ENCODE data around the gene WFIKKN2.

WFIKKN2 gene

DNA sequence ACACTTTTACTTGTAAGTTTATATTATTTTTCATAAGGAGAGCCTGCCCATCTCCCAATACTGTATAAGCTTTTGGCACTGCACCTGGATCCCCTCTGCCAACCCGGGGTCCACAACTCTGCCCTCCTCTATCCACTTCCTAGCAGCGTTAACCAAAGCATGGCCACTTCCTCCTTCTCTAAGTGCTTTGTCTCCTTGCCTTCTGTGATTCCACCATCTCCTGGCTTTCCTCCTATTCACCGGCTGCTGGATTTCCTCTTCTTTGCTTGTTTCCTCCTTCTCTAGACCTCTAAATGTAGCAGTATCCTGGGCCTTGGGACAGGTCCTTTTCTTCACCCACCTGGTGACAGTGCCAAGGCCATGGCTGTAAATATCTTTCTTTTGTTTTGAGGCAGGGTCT, 20.0 kb upstream of the WFIKKN2 start:
- H3K27ac ChIP-seq (ENCODE audit: low read depth, low read length) = no peak overlapping the region
- WGBS = 90% methylated on average over 3 of the region's 3 CpGs
- no peak overlapping the region for H3K4me3 ChIP-seq (ENCODE audit: low read length)
- H3K9ac ChIP-seq (ENCODE audit: low read depth, low read length) = no peak overlapping the region
- no peaks in the 10 kb centered on the region for H3K27me3 ChIP-seq (ENCODE audit: insufficient read depth, low read length)
- no peaks in the 10 kb centered on the region for H3K36me3 ChIP-seq (ENCODE audit: insufficient read depth, low read length)
- no peaks in the 10 kb centered on the region for H3K9me3 ChIP-seq (ENCODE audit: insufficient read depth, low read depth, low read length)
- H3K4me1 ChIP-seq (ENCODE audit: insufficient read depth, low read length) = peaks cover 10% of the 10 kb centered on the region; the same call in 1 of the 2 replicates

DNA sequence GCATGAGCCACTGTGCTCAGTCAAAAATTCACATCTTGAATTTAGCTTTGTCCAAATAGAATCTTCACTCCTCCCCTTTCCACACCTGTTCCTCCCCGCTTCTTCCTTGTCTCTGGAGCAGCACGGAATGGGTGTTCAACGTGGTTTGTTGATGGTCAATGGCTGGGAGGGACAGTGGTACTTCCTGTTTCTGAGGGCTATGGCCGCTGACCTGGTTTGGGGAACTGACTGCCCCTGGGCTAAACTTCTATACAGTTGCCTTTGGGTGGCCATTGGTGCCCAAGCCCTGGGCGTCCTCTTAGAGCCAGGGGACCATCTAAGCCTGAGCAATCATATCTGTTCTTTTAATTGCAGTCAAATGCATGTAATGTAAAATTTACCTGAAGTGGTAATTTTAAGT, 19.1 kb upstream of the WFIKKN2 start:
- Histone ChIP-seq H3K27ac (ENCODE audit: low read depth, low read length) (no peak overlapping the region), H3K9me3 (ENCODE audit: insufficient read depth, low read depth, low read length) (no peaks in the 10 kb centered on the region), H3K27me3 (ENCODE audit: insufficient read depth, low read length) (no peaks in the 10 kb centered on the region), H3K4me1 (ENCODE audit: insufficient read depth, low read length) (peaks cover 10% of the 10 kb centered on the region; the same call in 1 of the 2 replicates), H3K36me3 (ENCODE audit: insufficient read depth, low read length) (no peaks in the 10 kb centered on the region), H3K4me3 (ENCODE audit: low read length) (no peak overlapping the region), H3K9ac (ENCODE audit: low read depth, low read length) (no peak overlapping the region)
- 95% methylated on average over 5 of the region's 5 CpGs for WGBS

DNA sequence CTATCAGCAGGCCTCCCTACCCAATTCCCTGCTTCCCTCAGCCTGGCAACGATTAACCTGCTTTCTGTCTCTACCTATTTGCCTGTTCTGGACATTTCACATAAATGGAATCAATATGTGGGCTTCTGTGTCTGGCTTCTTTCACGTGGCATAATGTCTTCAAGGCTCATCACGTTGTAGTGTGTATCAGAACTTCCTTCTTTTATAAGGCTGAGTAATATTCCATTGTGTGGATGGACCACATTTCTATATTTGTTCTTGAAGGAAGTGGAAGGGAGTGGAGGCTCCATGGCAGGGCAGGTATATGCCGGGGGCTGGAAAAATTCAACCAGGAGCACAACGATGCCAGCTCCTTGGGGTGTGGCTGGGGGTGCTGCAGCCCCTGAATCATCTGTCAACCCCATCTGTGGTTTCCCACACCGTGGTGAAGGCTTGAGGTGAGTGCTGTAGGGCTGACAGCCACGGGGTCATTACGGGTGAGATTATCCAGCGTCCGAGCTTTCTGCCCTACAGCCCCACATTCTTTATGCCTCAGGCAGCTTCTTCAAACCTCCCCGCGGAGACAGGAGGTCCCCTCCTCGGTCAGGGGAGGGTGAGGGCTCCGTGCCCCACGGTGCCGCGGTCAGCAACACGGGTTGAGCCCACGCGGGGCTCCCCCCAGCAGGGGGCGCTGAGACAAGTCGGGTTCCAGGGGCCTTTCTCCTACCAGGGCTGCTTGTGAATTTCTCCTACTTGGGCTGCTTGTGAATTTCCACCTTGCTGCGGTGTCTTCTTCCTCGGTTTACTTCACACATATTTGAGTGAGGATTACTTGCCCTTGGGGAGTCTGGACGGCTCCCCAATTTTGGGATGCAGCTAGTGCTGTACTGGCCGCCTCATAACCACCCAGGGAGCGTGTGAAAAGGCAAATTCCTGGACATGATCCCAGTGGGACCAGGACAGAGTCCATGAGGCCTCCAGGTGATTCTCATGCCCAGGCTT, 18.3 kb upstream of the WFIKKN2 start:
- no peak overlapping the region for H3K4me3 ChIP-seq (ENCODE audit: low read length)
- no peaks in the 10 kb centered on the region for H3K36me3 ChIP-seq (ENCODE audit: insufficient read depth, low read length)

DNA sequence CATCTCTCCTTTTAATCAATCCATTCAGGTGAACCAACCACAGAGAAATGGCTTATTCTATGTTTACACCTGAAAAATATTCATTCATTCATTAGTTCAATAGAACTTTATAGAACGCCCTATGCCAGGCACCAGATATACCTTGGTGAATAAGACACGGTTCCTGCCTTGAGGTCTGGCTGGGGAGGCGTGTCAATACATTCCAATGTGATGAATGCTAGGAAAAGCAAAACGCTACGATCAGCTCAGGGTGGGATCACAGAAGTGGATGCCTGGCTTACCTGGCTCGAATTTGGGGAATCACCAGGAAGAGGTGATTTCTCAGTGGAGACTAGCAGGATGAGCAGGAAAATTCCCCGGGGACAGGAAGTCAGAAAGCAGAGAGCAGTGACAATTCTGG, 17.5 kb upstream of the WFIKKN2 start:
- WGBS = 50% methylated on average over 7 of the region's 7 CpGs
- H3K27me3 ChIP-seq (ENCODE audit: insufficient read depth, low read length) = no peaks in the 10 kb centered on the region
- no peaks in the 10 kb centered on the region for H3K36me3 ChIP-seq (ENCODE audit: insufficient read depth, low read length)
- no peaks in the 10 kb centered on the region for H3K9me3 ChIP-seq (ENCODE audit: insufficient read depth, low read depth, low read length)
- H3K4me1 ChIP-seq (ENCODE audit: insufficient read depth, low read length) = peaks cover 10% of the 10 kb centered on the region; the same call in 1 of the 2 replicates
- no peak overlapping the region for H3K27ac ChIP-seq (ENCODE audit: low read depth, low read length)
- no peak overlapping the region for H3K4me3 ChIP-seq (ENCODE audit: low read length)
- H3K9ac ChIP-seq (ENCODE audit: low read depth, low read length) = no peak overlapping the region

More for the DNA sequence above, 18.3 kb upstream of the WFIKKN2 start:
- H3K4me1 ChIP-seq (ENCODE audit: insufficient read depth, low read length) = peaks cover 10% of the 10 kb centered on the region; the same call in 1 of the 2 replicates
- H3K9ac ChIP-seq (ENCODE audit: low read depth, low read length) = no peak overlapping the region
- WGBS = 46% methylated on average over 26 of the region's 27 CpGs
- no peaks in the 10 kb centered on the region for H3K27me3 ChIP-seq (ENCODE audit: insufficient read depth, low read length)
- no peaks in the 10 kb centered on the region for H3K9me3 ChIP-seq (ENCODE audit: insufficient read depth, low read depth, low read length)
- no peak overlapping the region for H3K27ac ChIP-seq (ENCODE audit: low read depth, low read length)

DNA sequence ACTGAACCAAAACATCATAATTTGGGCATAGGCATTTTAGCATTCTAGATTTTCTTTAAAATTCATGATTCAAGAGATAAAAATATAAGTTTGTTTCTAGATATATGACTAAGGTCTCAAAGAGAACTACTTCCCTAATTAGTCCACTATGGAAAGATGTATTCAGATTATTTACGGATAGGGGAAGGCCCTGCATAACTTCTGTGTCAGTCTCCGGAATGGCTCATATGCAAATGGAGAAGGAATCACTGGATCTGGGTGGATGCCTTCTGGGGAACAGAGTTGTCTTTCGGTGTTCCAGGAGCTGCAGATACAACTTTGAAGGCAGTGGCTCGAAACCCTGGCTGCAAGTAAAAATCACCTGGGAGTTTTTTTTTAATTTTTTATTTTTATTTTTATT, 17.1 kb upstream of the WFIKKN2 start:
- H3K27me3 ChIP-seq (ENCODE audit: insufficient read depth, low read length) = no peaks in the 10 kb centered on the region

DNA sequence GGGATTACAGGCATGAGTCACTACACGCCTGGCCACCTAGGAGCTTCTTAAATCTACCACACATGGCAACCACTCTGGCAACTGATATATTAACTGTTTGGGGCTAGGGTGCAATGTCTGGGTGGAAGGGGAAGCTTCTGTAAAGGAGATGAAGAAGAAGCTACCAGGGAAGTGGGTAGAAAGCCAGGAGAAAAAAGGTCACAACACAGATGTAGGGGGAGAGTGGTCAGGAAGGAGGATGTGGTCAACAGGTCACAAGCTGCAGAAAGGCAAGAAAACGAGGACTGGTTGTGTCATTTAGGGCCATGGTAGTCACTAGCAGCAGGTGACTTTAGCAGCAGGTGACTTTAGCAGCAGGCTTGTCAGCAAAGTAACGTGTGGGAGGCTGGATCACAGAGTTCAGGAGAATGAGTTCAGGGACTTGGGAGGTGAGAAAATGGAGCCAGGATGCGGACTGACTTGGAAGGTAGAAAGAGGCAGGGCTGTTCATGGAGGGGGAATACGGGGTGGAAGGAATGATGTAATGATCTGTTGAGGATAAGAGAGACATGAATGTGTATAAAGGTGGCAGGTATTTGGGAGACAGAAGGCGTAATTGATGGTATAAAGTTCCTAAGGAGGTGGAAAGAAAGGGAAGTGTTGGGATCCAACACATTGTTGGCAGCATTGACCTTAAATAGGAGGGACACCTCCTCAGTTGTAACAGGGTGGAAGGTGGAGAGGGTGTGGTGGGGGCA, 16.3 kb upstream of the WFIKKN2 start:
- H3K27me3 ChIP-seq (ENCODE audit: insufficient read depth, low read length) = no peaks in the 10 kb centered on the region
- no peak overlapping the region for H3K9ac ChIP-seq (ENCODE audit: low read depth, low read length)
- no peaks in the 10 kb centered on the region for H3K9me3 ChIP-seq (ENCODE audit: insufficient read depth, low read depth, low read length)
- WGBS = 75% methylated on average over 6 of the region's 6 CpGs
- no peaks in the 10 kb centered on the region for H3K36me3 ChIP-seq (ENCODE audit: insufficient read depth, low read length)
- H3K4me3 ChIP-seq (ENCODE audit: low read length) = no peak overlapping the region
- H3K27ac ChIP-seq (ENCODE audit: low read depth, low read length) = no peak overlapping the region
- peaks cover 10% of the 10 kb centered on the region; the same call in 1 of the 2 replicates for H3K4me1 ChIP-seq (ENCODE audit: insufficient read depth, low read length)

More for the DNA sequence above, 17.1 kb upstream of the WFIKKN2 start:
- H3K36me3 ChIP-seq (ENCODE audit: insufficient read depth, low read length) = no peaks in the 10 kb centered on the region
- peaks cover 10% of the 10 kb centered on the region; the same call in 1 of the 2 replicates for H3K4me1 ChIP-seq (ENCODE audit: insufficient read depth, low read length)
- H3K27ac ChIP-seq (ENCODE audit: low read depth, low read length) = no peak overlapping the region
- H3K9ac ChIP-seq (ENCODE audit: low read depth, low read length) = no peak overlapping the region
- 77% methylated on average over 4 of the region's 4 CpGs for WGBS
- H3K4me3 ChIP-seq (ENCODE audit: low read length) = no peak overlapping the region
- H3K9me3 ChIP-seq (ENCODE audit: insufficient read depth, low read depth, low read length) = no peaks in the 10 kb centered on the region

DNA sequence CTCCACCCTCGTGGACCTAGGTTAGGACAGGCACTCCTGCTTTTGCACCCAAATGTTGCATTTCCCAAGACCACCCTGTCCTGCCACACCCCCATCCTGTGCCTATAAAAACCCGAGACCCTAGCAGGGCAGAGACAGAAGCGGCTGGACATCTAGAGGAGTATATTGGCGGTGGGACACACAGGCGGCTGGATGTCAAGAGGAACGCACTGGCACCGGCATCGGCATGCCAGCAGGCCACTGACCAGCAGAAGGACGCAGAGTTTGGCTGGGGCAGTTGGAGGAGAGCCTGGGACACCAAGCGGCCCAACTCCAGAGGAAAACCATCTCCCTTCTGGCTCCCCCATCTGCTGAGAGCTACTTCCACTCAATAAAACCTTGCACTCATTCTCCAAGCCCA, 14.7 kb upstream of the WFIKKN2 start:
- no peak overlapping the region for H3K27ac ChIP-seq (ENCODE audit: low read depth, low read length)
- H3K4me1 ChIP-seq (ENCODE audit: insufficient read depth, low read length) = peaks cover 10% of the 10 kb centered on the region; the same call in 1 of the 2 replicates
- H3K4me3 ChIP-seq (ENCODE audit: low read length) = no peak overlapping the region
- no peaks in the 10 kb centered on the region for H3K36me3 ChIP-seq (ENCODE audit: insufficient read depth, low read length)
- no peaks in the 10 kb centered on the region for H3K9me3 ChIP-seq (ENCODE audit: insufficient read depth, low read depth, low read length)
- no peaks in the 10 kb centered on the region for H3K27me3 ChIP-seq (ENCODE audit: insufficient read depth, low read length)
- no peak overlapping the region for H3K9ac ChIP-seq (ENCODE audit: low read depth, low read length)
- WGBS = 84% methylated on average over 10 of the region's 10 CpGs

DNA sequence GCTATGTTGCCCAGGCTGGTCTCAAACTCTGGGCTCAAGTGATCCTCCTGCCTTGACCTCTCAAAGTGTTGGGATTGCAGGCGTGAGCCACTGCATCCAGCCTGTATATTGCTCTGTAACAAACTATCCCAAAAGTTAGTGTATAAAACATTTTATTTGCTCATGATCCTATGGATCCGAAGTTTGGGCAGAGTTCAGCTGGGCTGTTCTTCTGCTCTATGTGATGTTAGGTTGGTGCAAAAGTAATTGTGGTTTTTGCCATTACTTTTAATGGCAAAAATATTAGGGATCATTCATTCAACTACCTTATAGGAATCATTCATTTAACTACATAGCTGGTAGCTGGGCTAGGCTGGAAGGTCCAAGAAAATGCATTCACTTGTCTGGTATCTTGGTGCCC, 12.8 kb upstream of the WFIKKN2 start:
- Histone ChIP-seq H3K4me1 (ENCODE audit: insufficient read depth, low read length) (peaks cover 8% of the 10 kb centered on the region; the same call in 1 of the 2 replicates), H3K9ac (ENCODE audit: low read depth, low read length) (no peak overlapping the region)
- WGBS = 88% methylated on average over 2 of the region's 2 CpGs

DNA sequence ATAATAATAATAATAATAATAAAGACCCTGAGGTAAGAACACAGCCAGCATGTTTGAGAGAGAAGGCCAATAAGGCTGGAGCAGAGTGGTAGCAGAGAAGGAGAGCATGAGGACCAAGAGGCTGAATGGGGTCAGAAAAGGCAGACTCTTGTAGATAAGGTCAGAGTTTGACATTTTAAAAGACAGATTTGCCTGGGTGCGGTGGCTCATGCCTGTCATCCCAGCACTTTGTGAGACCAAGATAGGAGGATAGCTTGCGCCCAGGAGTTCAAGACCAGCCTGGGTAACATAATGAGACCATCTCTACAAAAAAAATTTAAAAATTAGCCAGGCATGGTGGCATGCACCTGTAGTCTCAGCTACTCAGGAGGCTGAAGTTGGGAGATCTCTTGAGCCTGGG, 11.0 kb upstream of the WFIKKN2 start:
- Histone ChIP-seq H3K4me3 (ENCODE audit: low read length) (no peak overlapping the region), H3K36me3 (ENCODE audit: insufficient read depth, low read length) (no peaks in the 10 kb centered on the region), H3K27me3 (ENCODE audit: insufficient read depth, low read length) (no peaks in the 10 kb centered on the region), H3K27ac (ENCODE audit: low read depth, low read length) (no peak overlapping the region), H3K9me3 (ENCODE audit: insufficient read depth, low read depth, low read length) (no peaks in the 10 kb centered on the region), H3K4me1 (ENCODE audit: insufficient read depth, low read length) (peaks cover 12% of the 10 kb centered on the region), H3K9ac (ENCODE audit: low read depth, low read length) (no peak overlapping the region)
- WGBS = 99% methylated on average over 2 of the region's 2 CpGs

More for the DNA sequence above, 12.8 kb upstream of the WFIKKN2 start:
- no peak overlapping the region for H3K4me3 ChIP-seq (ENCODE audit: low read length)
- no peaks in the 10 kb centered on the region for H3K27me3 ChIP-seq (ENCODE audit: insufficient read depth, low read length)
- H3K9me3 ChIP-seq (ENCODE audit: insufficient read depth, low read depth, low read length) = no peaks in the 10 kb centered on the region
- no peaks in the 10 kb centered on the region for H3K36me3 ChIP-seq (ENCODE audit: insufficient read depth, low read length)
- no peak overlapping the region for H3K27ac ChIP-seq (ENCODE audit: low read depth, low read length)

DNA sequence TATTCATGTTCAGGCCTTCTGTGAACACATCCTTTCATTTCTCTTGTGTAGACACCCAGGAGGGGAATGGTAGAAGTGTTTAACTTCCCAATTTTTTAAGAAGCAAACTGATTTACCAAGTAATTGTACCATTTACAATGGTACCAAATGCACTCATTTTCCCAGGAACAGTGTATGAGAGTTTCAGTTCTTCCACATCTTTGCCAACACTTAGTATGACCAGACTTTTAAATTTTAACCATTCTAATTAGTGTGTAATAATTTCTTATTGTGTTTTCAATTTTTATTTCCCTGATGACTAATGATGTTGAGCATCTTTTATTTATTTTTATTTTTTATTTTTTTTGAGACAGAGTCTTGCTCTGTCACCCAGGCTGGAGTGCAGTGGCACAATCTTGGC, 10.2 kb upstream of the WFIKKN2 start:
- Histone ChIP-seq H3K27me3 (ENCODE audit: insufficient read depth, low read length) (no peaks in the 10 kb centered on the region), H3K4me1 (ENCODE audit: insufficient read depth, low read length) (peaks cover 16% of the 10 kb centered on the region), H3K9ac (ENCODE audit: low read depth, low read length) (no peak overlapping the region), H3K9me3 (ENCODE audit: insufficient read depth, low read depth, low read length) (no peaks in the 10 kb centered on the region), H3K36me3 (ENCODE audit: insufficient read depth, low read length) (no peaks in the 10 kb centered on the region), H3K4me3 (ENCODE audit: low read length) (no peak overlapping the region), H3K27ac (ENCODE audit: low read depth, low read length) (no peak overlapping the region)
